ENCODE results near the gene MARVELD1. TPM values are rescaled to one million over a fixed set of nuclear protein-coding genes. Genes with fewer than 3 reads are reported as not detected.
"Not testable (repeated sequence)": the region's sequence is repeated elsewhere in the genome, so short reads cannot be mapped to it uniquely, and the experiment has no call there.

The MARVELD1 gene
- total RNA-seq, 2 donors from 2014 or later = 44.3 to 47.9 TPM

DNA sequence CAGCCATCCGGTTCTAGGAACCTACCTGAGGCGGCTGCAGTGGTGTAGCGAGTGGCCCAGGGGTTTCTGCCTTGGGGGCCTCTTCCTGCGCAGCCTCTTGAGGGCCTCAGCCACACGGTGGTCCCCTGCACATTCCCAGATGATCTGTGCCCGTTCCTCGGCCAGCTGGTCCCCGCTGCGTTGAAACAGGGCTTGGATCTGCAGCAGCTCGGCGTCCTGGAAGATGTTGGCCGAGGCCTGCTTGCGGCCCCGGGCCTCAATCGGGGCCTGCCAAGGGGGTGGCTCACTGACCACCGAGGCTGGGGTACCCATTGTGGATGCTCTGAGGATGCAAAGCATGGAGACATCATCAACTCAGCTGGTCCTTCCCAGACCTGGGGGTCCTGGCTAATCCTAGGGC is 33.9 kb upstream of the MARVELD1 start:
- H3K27ac Mint-ChIP-seq = no peak overlapping the region
- peaks cover 15% of the 10 kb centered on the region for H3K36me3 Mint-ChIP-seq (ENCODE audit: low read depth)
- TF ChIP-seq, protein P1, sequence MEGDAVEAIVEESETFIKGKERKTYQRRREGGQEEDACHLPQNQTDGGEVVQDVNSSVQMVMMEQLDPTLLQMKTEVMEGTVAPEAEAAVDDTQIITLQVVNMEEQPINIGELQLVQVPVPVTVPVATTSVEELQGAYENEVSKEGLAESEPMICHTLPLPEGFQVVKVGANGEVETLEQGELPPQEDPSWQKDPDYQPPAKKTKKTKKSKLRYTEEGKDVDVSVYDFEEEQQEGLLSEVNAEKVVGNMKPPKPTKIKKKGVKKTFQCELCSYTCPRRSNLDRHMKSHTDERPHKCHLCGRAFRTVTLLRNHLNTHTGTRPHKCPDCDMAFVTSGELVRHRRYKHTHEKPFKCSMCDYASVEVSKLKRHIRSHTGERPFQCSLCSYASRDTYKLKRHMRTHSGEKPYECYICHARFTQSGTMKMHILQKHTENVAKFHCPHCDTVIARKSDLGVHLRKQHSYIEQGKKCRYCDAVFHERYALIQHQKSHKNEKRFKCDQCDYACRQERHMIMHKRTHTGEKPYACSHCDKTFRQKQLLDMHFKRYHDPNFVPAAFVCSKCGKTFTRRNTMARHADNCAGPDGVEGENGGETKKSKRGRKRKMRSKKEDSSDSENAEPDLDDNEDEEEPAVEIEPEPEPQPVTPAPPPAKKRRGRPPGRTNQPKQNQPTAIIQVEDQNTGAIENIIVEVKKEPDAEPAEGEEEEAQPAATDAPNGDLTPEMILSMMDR (conservative IDR thresholded peaks at IDR 0.05) = no peak
- Histone ChIP-seq H3K36me3 (ENCODE audit: control insufficient read depth, insufficient read depth, low read length) (peaks cover 25% of the 10 kb centered on the region), H3K27ac (ENCODE audit: low read depth, low read length) (no peak overlapping the region), H3K27me3 (ENCODE audit: control insufficient read depth, insufficient read depth, low read length, poor library complexity, severe bottlenecking) (no peaks in the 10 kb centered on the region), H3K4me1 (ENCODE audit: control insufficient read depth, insufficient read depth, low read length) (peaks cover 3% of the 10 kb centered on the region), H3K9ac (ENCODE audit: extremely low read depth, low read length, poor library complexity, severe bottlenecking) (no peak overlapping the region), H3K4me3 (ENCODE audit: low read length) (no peak overlapping the region), H3K9me3 (ENCODE audit: control insufficient read depth, low read length) (no peaks in the 10 kb centered on the region)
- H3K27me3 Mint-ChIP-seq (ENCODE audit: insufficient read depth) = peaks cover 5% of the 10 kb centered on the region
- peaks cover 19% of the 10 kb centered on the region for H3K4me1 Mint-ChIP-seq
- no peaks in the 10 kb centered on the region for H3K9me3 Mint-ChIP-seq
- no peak overlapping the region for H3K4me3 Mint-ChIP-seq
- 94% methylated on average over 15 to 16 of the region's 16 CpGs for WGBS, 2 experiments (ENCODE audit: insufficient coverage in 1 of 2, insufficient read length in 1 of 2)
- no peak for DNase-seq

DNA sequence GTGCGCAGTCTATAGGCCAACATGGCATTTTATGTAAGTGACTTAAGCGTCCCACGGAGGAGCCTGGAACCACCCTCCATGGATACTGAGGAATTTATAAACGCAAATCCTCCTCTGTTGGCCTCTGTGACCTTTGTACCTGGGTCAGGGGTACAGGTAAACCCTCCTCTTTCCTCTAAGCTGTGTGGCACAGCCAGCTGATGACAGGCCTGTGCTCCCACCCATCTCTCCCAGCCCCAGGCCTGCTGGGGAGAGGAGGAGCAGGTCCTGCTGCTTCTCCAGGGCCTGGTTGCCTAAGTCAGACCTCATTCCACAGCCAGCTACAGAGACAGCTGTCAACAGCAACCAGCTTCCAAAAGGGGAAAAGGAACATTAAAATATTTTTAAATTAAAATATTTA is 31.5 kb upstream of the MARVELD1 start:
- WGBS, 2 experiments (ENCODE audit: insufficient coverage in 1 of 2, insufficient read length in 1 of 2) = 95 to 97% methylated on average over 4 of the region's 4 CpGs
- Mint-ChIP-seq H3K36me3 (ENCODE audit: low read depth) (peaks cover 6% of the 10 kb centered on the region), H3K27ac (no peak overlapping the region), H3K4me3 (no peak overlapping the region), H3K27me3 (ENCODE audit: insufficient read depth) (peaks cover 5% of the 10 kb centered on the region), H3K4me1 (peaks cover 19% of the 10 kb centered on the region), H3K9me3 (no peaks in the 10 kb centered on the region)
- H3K4me3 ChIP-seq (ENCODE audit: low read length) = no peak overlapping the region
- TF ChIP-seq, protein P1 (conservative IDR thresholded peaks at IDR 0.05) = no peak
- no peak overlapping the region for H3K9ac ChIP-seq (ENCODE audit: extremely low read depth, low read length, poor library complexity, severe bottlenecking)
- peaks cover 3% of the 10 kb centered on the region for H3K4me1 ChIP-seq (ENCODE audit: control insufficient read depth, insufficient read depth, low read length)
- H3K36me3 ChIP-seq (ENCODE audit: control insufficient read depth, insufficient read depth, low read length) = peaks cover 6% of the 10 kb centered on the region
- no peaks in the 10 kb centered on the region for H3K9me3 ChIP-seq (ENCODE audit: control insufficient read depth, low read length)
- no peak for DNase-seq
- no peaks in the 10 kb centered on the region for H3K27me3 ChIP-seq (ENCODE audit: control insufficient read depth, insufficient read depth, low read length, poor library complexity, severe bottlenecking)
- no peak overlapping the region for H3K27ac ChIP-seq (ENCODE audit: low read depth, low read length)

DNA sequence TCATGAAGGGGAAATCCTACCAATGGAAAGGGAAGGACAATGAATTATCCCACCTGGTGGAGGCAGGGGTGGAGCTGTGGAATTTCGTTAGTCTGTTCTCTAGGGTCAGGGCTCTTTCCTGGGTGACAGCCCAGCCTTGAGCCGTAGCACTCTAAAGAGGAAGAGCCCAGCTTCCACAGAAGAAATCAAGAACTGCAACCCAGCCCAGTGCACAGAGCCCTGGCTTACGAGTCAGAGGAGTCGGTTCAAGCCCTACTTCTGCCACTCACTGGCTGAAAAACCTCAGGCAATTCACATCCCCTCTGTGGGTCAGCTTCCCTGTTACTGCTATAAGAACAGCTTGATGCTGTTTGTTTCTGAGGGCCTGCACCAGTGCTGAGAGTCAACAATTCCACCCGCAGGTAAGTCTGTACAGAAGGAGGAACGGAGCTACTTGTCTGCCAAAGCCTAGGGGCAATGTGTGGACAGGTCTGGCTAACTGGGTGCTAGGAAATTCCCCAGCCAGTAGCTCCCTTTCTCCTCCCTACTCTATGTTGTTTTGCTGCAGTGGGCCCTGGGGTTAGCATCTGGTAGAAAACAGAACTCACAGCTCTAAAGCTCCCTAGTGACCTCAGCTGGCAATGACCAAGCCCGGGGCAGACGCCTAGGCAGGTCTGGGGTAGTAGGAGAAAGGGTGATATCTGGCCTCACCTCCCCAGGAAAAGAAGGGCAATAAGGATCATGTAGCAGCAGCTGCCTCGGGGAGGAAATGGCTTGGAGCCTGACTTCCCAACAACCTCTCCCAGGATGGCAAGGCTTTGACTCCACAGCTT is 29.8 kb upstream of the MARVELD1 start:
- no peaks in the 10 kb centered on the region for H3K36me3 ChIP-seq (ENCODE audit: control insufficient read depth, insufficient read depth, low read length)
- DNase-seq = peak; percentile 69
- no peak overlapping the region for H3K27ac ChIP-seq (ENCODE audit: low read depth, low read length)
- H3K36me3 Mint-ChIP-seq (ENCODE audit: low read depth) = no peaks in the 10 kb centered on the region
- 75 to 85% methylated on average over 4 to 9 of the region's 9 CpGs for WGBS, 2 experiments (ENCODE audit: insufficient coverage in 1 of 2, insufficient read length in 1 of 2)
- no peaks in the 10 kb centered on the region for H3K9me3 ChIP-seq (ENCODE audit: control insufficient read depth, low read length)
- TF ChIP-seq, protein P1 (conservative IDR thresholded peaks at IDR 0.05) = peak; percentile 19
- H3K4me3 ChIP-seq (ENCODE audit: low read length) = no peak overlapping the region
- no peaks in the 10 kb centered on the region for H3K27me3 ChIP-seq (ENCODE audit: control insufficient read depth, insufficient read depth, low read length, poor library complexity, severe bottlenecking)
- H3K9me3 Mint-ChIP-seq = no peaks in the 10 kb centered on the region
- peak overlapping the region; percentile 66 for H3K27ac Mint-ChIP-seq
- peaks cover 3% of the 10 kb centered on the region for H3K4me1 ChIP-seq (ENCODE audit: control insufficient read depth, insufficient read depth, low read length)
- no peak overlapping the region for H3K4me3 Mint-ChIP-seq
- H3K4me1 Mint-ChIP-seq = peaks cover 29% of the 10 kb centered on the region
- H3K27me3 Mint-ChIP-seq (ENCODE audit: insufficient read depth) = peaks cover 13% of the 10 kb centered on the region
- H3K9ac ChIP-seq (ENCODE audit: extremely low read depth, low read length, poor library complexity, severe bottlenecking) = no peak overlapping the region

GRCh38 chr10:97684368-97684713 is 29.2 kb upstream of the MARVELD1 start:
- H3K4me3 ChIP-seq (ENCODE audit: low read length); H3K36me3 Mint-ChIP-seq (ENCODE audit: low read depth); H3K27ac ChIP-seq (ENCODE audit: low read depth, low read length); H3K27me3 ChIP-seq (ENCODE audit: control insufficient read depth, insufficient read depth, low read length, poor library complexity, severe bottlenecking); DNase-seq; H3K36me3 ChIP-seq (ENCODE audit: control insufficient read depth, insufficient read depth, low read length); H3K9me3 Mint-ChIP-seq; H3K9me3 ChIP-seq (ENCODE audit: control insufficient read depth, low read length); H3K9ac ChIP-seq (ENCODE audit: extremely low read depth, low read length, poor library complexity, severe bottlenecking); H3K4me1 ChIP-seq (ENCODE audit: control insufficient read depth, insufficient read depth, low read length); H3K4me3 Mint-ChIP-seq: not testable (repeated sequence)
- Mint-ChIP-seq H3K4me1 (peaks cover 29% of the 10 kb centered on the region), H3K27ac (peak overlapping the region; percentile 66), H3K27me3 (ENCODE audit: insufficient read depth) (peaks cover 13% of the 10 kb centered on the region)
- WGBS, 2 experiments (ENCODE audit: insufficient coverage in 1 of 2, insufficient read length in 1 of 2) = 88 to 92% methylated on average over 5 to 7 of the region's 7 CpGs

Data from endodermal cell (in vitro differentiated cells).